HG02678 (cell line): ENCODE results near the gene SLC4A2.

Experiments
- ATAC-seq: cut with Tn5 transposase; IDR thresholded peaks from one replicate; pipeline ENCODE4 v1.9.1; 2021; ENCODE audit warnings: mild to moderate bottlenecking, moderate library complexity; ENCODE audit not compliant: unreplicated experiment

Gene SLC4A2

GRCh38 chr7:151079199-151079910 lies 20.0 kb downstream of the SLC4A2 start:
- ATAC-seq, result no peak

DNA sequence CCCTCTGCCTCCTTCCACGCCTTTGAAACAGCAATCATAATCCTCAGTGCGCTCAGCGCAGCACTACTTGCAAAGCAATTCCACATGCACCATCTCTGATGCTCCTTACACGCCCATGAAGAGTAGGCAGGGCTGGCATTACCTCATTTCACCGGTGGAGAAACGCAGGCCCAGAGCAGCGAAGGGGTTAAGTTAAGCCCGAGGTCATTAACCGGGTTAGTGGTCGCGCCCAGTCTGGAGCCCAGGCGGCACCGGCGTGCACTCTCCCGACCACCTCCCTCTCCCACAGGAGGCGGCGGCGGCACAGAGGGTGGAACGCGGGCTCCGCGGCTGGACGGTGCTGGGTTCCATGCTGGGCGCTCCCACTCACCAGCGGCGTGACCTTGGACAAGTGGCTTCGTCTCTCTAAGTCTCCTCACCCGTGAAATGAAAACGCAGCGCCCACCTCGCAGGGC lies 20.7 kb downstream of the SLC4A2 start:
- peak; percentile 0 for ATAC-seq

GRCh38 chr7:151080522-151081169 lies 21.3 kb downstream of the SLC4A2 start, which contains the start of gene FASTK:
FASTK (minus strand) TSS chr7:151080809; CDS start chr7:151080766, 43 bp downstream.
- ATAC-seq, result peak; percentile 74

GRCh38 chr7:151081170-151082101 lies 22.0 kb downstream of the SLC4A2 start:
- ATAC-seq, result no peak

DNA sequence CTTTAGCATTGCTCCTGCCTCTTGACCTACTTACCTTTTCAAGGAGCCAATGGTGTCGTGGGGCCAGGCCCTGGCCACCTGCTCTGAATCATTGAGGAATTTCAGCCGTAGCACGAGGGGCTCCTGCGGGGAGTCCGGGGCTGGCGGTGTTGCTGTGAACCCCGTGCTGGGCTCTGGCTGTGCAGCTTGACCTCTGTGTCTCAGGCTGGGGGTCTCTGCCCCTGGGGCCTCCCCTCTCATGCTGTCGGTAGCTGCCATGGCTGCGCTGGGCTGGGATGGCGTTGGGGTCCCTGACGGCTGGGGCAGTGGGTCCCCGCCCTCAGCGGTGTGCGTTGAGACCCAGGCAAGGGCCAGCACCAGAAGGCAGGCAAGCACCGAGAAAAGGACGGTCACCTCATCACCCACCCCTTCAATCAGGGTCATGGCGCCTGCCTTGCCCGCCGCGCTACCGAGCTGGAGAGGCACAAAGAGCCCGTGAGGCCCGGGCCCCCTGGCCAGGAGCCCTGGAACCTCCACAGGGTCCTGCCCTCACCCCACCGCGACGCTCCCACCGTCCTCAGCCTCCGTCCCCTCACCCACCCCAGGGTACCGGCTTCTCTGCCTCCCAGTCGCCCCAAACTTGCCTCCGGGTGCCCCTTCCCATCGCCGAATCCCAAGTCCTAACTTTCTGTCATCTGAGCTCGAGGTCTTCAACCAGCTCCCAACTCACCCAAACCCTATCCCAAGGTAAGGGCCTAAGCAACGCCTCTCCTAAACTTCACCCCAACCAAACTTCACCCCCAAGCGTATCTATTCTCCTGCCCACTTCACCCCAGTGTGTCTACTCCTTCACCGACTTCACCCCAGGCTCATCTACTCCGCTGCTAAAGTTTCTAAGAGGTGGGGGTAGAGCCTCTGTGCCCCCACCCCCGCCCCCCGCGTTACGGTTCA lies 23.0 kb downstream of the SLC4A2 start:
- no peak for ATAC-seq

GRCh38 chr7:151083071-151083823 lies 23.9 kb downstream of the SLC4A2 start, which contains the start of gene TMUB1:
TMUB1 (minus strand) TSS chr7:151083493; CDS start chr7:151082563, 930 bp downstream.
- ATAC-seq, result peak; percentile 50

- no peak for ATAC-seq
These were observed 24.4 kb downstream of the SLC4A2 start for GRCh38 chr7:151083824-151084160.

- no peak for ATAC-seq
These were observed 25.9 kb downstream of the SLC4A2 start for GRCh38 chr7:151085329-151085690.

GRCh38 chr7:151085691-151086620 lies 26.6 kb downstream of the SLC4A2 start, which contains the start of gene AGAP3:
AGAP3 (plus strand) TSS chr7:151086475; CDS start chr7:151086742, 267 bp downstream.
- ATAC-seq, result peak; percentile 55

- ATAC-seq, result no peak
These were observed 27.4 kb downstream of the SLC4A2 start for GRCh38 chr7:151086802-151087244.

DNA sequence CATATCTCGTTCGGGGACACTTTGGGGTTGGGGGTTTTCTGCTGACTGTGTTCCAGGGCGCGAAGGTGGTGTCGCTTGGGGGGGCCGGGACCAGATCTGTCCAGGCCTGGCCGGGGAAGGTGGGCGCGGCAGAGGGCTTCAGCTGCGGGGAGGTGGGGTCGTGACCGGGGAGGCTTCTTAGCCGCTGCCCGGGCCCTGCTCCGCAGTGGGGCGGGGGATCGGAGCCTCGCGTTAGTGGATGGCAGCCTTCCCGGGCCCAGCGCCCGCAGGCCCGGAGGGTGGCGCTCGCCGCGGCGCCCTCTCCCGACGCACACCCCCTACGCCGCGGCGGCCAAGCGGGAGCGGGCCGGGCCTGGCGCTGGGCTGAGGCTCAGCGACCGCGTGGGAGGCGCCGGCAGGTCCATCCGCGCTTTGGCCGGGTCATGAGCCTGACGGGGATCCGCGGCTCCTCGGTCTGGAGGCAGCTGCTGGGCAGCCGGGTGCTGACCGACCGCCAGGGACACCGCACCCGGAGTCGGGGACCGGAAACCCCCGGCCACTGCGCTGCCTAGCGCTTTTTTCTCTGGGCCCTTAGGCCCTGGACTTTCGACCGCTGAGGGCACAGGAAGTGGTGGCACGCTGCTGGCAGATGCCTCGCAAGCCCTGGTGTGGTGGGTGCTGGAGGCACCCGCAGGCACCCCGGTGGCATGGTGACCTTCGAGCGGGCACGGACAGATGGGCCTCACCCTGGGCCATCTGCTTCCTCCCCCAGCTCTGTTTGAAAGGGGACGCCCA lies 28.0 kb downstream of the SLC4A2 start:
- ATAC-seq, result peak; percentile 23

DNA sequence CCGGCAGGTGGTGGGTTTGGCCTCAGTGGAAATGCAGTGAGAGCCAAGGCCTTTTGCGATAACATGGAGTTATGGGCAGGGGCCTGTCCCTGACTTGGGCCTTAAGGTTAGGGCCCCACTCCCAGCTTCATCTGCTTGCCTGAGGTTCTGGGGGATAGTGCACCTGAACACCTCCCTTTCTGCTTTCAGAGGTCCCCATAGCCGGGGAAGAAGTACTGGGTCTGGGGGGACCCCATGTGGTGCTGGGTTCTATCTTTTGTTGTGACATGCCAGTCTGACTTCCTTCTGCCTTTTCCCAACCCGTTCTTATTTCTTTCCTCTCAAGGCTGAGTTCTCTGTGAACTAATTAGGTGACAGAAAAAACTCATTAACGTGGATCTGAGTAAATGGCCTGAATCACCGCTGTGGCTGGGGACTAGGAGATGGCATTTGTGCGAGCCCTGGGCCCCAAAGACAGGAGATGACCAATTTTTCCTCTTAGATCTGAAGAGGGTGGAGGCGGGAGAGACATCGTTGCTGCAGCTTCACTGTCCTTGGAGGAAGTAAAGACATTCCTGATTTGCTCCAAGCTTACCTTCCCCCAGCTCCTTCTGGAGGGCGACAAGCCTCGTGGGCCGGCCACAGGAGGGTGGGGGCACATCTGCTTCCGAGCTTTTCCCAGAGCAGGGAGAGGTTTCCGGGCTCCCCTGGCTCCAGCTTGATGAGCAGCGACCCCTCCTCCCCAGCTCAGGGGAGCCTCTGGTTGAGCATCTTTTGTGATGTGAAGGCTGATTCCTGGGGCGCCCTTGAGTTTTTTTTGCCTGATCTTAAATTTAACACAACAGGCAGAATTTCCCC lies 28.8 kb downstream of the SLC4A2 start:
- no peak for ATAC-seq

DNA sequence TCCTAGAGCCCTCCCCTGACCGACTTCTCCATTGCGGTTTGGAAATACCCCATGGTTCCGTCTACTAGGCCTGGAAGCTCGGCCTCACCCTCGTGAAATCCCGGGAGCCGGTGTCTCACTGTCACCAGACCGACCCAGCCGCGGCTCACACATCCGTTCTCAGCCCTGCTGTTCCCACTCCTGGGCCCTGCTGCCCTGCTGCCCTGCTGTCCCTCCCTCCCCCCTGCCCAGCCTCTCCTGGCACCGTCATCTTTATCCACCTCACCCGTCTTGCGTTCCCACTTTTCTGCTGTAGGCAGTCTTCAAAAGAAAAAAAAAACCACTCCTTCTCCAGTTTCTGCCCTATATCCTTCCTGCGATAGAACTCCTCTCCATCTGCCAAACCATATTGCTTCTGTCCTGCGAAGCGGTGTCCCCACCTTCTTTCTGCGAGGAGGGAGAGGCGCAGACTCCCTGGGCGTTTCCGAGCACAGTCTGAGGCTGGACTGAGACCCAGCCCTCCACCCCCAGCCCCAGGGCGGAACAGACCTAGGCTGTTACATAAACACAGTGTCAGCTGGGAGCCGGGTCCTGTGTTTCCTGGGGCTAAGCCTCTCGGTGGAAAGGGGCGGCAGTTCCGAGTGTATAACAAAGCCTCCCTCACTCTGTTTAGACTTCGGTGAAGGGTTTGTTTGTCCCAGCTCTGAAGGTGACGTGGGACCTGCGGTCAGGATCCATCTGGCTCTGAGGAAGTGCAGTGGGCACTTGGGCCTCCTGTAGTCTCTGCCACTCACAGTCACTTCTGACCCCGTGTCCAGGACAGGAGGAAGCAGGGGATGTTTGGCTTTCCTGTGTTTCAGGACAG lies 29.7 kb downstream of the SLC4A2 start:
- ATAC-seq, result no peak

- ATAC-seq, result no peak
These were observed 30.7 kb downstream of the SLC4A2 start for GRCh38 chr7:151089893-151090730.

DNA sequence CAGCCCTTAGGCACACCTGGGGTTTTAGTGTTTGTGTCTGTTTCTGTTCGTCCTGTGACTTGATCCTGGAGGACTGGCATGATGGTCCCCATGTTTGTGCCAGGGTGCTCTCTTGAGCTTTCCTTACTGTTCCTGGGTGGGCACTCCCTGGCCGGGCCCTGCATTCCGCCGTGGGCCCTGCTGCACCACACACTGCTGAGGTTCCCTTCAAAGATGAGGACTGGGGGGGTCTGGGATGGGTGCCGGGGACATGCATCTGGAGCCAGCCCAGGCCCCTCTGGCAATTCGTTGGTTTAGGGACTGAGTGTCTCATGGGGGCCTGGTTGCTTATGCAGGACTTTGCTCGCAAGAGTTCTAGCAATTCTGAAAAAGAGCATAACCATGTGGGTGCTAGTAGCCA lies 31.6 kb downstream of the SLC4A2 start:
- ATAC-seq, result no peak
